GM12874 (cell line): ENCODE measurements around the gene CEACAM6.

Source experiments
- TF ChIP-seq, protein P1 (sequence below): IDR thresholded peaks from 2 replicates; pipeline ENCODE4 v1.5.1; 2011; ENCODE audit warnings: low read depth, mild to moderate bottlenecking, control low read depth, low read length, moderate library complexity; ENCODE audit not compliant: insufficient read depth

Gene CEACAM6

DNA sequence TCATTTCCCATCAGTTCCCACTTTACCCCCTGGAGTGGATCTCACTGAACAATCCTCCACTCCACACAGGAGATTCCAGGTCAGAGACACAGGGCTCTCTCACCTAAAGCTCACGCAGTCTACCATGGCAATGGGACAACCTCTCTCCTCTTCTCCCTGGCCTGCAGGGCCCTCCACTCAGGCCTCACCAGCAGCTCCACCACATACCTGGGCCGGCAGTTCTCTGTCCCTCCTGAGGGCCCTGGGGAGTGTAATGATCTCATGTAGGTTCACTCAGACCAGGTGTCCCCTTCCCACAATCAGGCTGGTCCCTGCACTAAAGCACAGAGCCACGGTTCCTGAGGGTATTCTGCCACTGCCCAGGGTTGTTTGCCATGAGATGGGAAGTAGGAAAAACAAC is 56.7 kb downstream of the CEACAM6 start:
- TF ChIP-seq, protein P1, sequence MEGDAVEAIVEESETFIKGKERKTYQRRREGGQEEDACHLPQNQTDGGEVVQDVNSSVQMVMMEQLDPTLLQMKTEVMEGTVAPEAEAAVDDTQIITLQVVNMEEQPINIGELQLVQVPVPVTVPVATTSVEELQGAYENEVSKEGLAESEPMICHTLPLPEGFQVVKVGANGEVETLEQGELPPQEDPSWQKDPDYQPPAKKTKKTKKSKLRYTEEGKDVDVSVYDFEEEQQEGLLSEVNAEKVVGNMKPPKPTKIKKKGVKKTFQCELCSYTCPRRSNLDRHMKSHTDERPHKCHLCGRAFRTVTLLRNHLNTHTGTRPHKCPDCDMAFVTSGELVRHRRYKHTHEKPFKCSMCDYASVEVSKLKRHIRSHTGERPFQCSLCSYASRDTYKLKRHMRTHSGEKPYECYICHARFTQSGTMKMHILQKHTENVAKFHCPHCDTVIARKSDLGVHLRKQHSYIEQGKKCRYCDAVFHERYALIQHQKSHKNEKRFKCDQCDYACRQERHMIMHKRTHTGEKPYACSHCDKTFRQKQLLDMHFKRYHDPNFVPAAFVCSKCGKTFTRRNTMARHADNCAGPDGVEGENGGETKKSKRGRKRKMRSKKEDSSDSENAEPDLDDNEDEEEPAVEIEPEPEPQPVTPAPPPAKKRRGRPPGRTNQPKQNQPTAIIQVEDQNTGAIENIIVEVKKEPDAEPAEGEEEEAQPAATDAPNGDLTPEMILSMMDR: no peak

DNA sequence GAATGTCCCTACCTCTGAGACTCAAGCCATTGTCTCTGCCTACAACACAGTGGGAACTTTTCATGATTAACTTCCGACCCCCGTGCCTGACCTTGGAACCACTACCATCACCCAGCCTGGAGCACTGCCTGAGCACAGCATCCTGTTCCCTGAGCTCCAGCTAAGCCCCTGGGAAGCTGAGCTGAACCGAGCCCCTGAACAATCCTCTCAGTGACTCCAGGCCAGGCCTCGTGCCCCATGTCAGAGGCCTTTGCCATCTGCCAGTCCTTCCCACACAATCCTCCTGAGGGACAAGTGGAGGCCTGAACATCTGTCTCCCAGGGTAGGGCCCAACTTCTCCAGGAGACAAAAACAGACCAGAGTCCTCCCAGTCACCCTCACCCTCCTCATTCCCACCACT is 58.6 kb downstream of the CEACAM6 start:
- TF ChIP-seq, protein P1: no peak

DNA sequence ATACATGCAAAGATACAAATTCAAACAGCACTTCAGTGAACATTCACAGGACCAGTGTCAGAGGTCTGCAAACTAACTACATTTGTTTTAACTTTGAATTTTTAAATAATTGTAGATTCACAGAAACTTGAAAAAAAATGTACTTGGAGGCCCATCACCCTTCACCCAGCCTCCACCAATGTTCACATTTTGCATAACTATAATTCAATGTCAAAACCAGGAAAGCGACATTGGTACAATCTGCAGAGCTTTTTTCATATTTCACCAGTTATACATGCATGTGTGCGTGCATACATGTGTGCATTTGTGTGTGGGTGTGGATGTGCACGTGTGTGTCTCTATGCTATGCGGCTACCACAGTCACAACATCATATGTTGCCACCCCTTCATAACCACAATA is 60.0 kb downstream of the CEACAM6 start:
- TF ChIP-seq, protein P1: no peak

DNA sequence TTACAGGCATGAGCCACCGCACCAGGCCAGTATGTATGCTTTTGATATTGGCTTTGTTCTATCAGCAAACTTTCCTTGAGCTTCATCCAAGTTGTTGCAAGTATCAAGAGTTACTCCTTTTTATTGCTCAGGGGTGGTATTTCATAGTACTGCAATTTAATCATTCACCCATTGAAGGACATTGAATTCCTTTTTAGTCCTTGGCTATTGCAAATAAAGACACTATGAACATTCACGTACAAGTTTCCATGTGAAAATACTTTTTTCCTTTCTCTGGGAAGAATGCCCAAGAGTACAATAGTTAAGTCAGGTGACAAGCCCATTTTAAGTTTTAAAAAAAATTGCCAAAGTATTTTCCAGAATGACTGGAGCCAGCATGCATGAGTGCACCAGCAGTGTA is 61.4 kb downstream of the CEACAM6 start:
- TF ChIP-seq, protein P1: no peak

DNA sequence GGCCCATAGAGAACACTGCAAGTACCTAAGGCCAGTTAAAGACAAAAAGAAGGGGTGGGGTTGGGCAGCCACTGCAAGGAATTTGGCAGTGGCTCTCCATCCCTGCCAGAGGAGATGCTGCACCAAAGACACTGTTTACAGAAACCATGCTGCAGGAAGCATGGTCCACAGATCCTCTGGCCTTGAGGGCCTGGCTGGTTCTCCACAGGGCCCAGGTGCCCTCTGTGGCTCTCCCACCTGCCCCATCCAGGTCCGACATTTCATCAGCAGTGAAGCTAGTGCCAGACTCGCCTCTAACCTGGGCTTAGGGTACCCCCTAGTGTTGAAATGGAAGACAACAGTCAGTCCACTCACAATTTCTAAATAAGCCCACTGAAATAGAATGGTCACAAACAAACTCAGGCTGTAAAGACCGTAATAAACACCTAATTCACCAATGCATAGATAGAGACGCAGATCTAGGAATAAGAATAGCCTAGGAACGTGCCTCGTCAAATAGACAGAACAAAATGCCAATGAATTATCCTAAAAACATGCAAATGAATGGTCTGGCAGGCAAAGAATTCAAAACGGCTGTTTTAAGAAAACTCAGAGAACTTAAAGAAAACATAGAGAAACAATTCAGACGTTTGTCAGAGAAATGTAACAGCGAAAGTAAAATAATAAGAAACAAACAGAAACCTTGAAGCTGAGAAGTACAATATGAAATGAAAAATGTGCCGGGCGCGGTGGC is 65.8 kb downstream of the CEACAM6 start:
- TF ChIP-seq, protein P1: peak; percentile 70
